GM12878 (cell line): ENCODE results near the gene TTC33. TPM values are rescaled to one million over a fixed set of nuclear protein-coding genes. Genes with fewer than 3 reads are reported as not detected.

ENCODE experiments used
- ATAC-seq: fragments of 200-7000 bp; cut with Tn5 transposase; 3 replicates; pipeline ENCODE4 v1.9.1; 2020; ENCODE audit warnings: mild to moderate bottlenecking, moderate library complexity
- BruUV-seq: library from RNA; stranded (reverse); fragments of 400-500 nt; replicated peaks from 2 replicates; lab custom pipeline; 2021; lab: Mats Ljungman, UMichigan
- CTCF ChIA-PET: fragments of 300-600 bp; sonication (Branson Sonifier 250); formaldehyde crosslinking; extraction: SDS; loops from one replicate; lab custom pipeline; 2021; ENCODE audit warnings: inconsistent platforms; lab: Yijun Ruan, JAX
- POLR2A ChIA-PET: fragments of 350-600 bp; formaldehyde crosslinking; extraction: SDS; loops from one replicate; lab custom pipeline; 2021; ENCODE audit warnings: inconsistent platforms; lab: Charles Lee
- RAD21 ChIA-PET: fragments of 300-600 bp; sonication (Branson Sonifier 250); formaldehyde crosslinking; loops from one replicate; lab custom pipeline; 2023; ENCODE audit warnings: antibody characterized with exemption; ENCODE audit not compliant: unreplicated experiment; lab: Charles Lee
- SMC1A ChIA-PET: fragments of 300-600 bp; sonication (Branson Sonifier 250); formaldehyde crosslinking; loops from one replicate; lab custom pipeline; 2023; ENCODE audit not compliant: unreplicated experiment, uncharacterized antibody; lab: Charles Lee
- DNase-seq: peaks from one replicate; pipeline ENCODE4 v3.0.0-alpha.2; 2011; ENCODE audit warnings: low read depth, low spot score
- FAIRE-seq: peaks from 3 replicates; lab custom pipeline; 2011; peaks lifted over from hg19 to GRCh38; lab: Jason Lieb, UNC
- H2AFZ ChIP-seq: 2 replicates; pipeline ENCODE4 v1.6.0; 2011; ENCODE audit warnings: low read depth, low read length, control low read depth; ENCODE audit not compliant: control insufficient read depth
- H3K27ac ChIP-seq: 2 replicates; pipeline ENCODE4 v1.5.1; 2011; ENCODE audit warnings: control low read depth; ENCODE audit not compliant: control insufficient read depth, insufficient read depth
- H3K27me3 ChIP-seq, 2 experiments: replicated peaks in 1 of 2; 2 replicates each; pipeline versions ENCODE4 v1.6.0 to v1.6.1; 2011; ENCODE audit warnings: low read length in 1 of 2; ENCODE audit not compliant: control insufficient read depth in 2 of 2, insufficient read depth in 2 of 2
- H3K36me3 ChIP-seq, 2 experiments: 2 replicates each; pipeline ENCODE4 v1.5.1; 2011; ENCODE audit warnings: low read length in 1 of 2; ENCODE audit not compliant: control insufficient read depth in 2 of 2, insufficient read depth in 2 of 2
- H3K4me1 ChIP-seq: 2 replicates; pipeline ENCODE4 v1.6.1; 2011; ENCODE audit warnings: mild to moderate bottlenecking, low read length, moderate library complexity, mixed read lengths; ENCODE audit not compliant: control insufficient read depth, insufficient read depth
- H3K4me2 ChIP-seq: 2 replicates; pipeline ENCODE4 v1.6.0; 2011; ENCODE audit warnings: control low read depth; ENCODE audit not compliant: control insufficient read depth, insufficient read depth
- H3K4me3 ChIP-seq: fragments of 200-600 bp; sonication (generic); 2 replicates; pipeline ENCODE4 v1.5.1; 2016
- H3K79me2 ChIP-seq: 2 replicates; pipeline ENCODE4 v1.6.0; 2011; ENCODE audit warnings: low read length; ENCODE audit not compliant: control insufficient read depth, insufficient read depth
- H3K9ac ChIP-seq: 2 replicates; pipeline ENCODE4 v1.8.0; 2011; ENCODE audit warnings: low read length, control low read depth, mixed read lengths; ENCODE audit not compliant: control insufficient read depth, insufficient read depth
- H3K9me3 ChIP-seq: replicated peaks from 3 replicates; pipeline ENCODE4 v1.5.1; 2011; ENCODE audit warnings: mild to moderate bottlenecking, low read length; ENCODE audit not compliant: control insufficient read depth, insufficient read depth
- H4K20me1 ChIP-seq: 2 replicates; pipeline ENCODE4 v1.6.0; 2011; ENCODE audit not compliant: control insufficient read depth, insufficient read depth
- ASH2L ChIP-seq: fragments of 300-600, 200-600 bp; sonication (generic); IDR thresholded peaks from 2 replicates; pipeline ENCODE4 v1.6.1; 2017; ENCODE audit warnings: low read depth, mild to moderate bottlenecking, borderline replicate concordance
- E4F1 ChIP-seq: fragments of 450-650 bp; IDR thresholded peaks from 2 replicates; pipeline ENCODE4 v1.6.1; 2018; ENCODE audit warnings: borderline replicate concordance, mild to moderate bottlenecking; ENCODE audit not compliant: partially characterized antibody
- STAT3 ChIP-seq: IDR thresholded peaks from 2 replicates; pipeline ENCODE4 v1.6.1; 2011; ENCODE audit warnings: low read depth, low read length, improper control_type of control experiment
- TAF1 ChIP-seq: IDR thresholded peaks from 2 replicates; pipeline ENCODE4 v1.6.1; 2011; ENCODE audit warnings: mild to moderate bottlenecking, low read depth, low read length, borderline replicate concordance
- TARDBP ChIP-seq: IDR thresholded peaks from 2 replicates; pipeline ENCODE4 v1.6.1; 2016; ENCODE audit warnings: borderline replicate concordance
- ZNF687 ChIP-seq: fragments of 450-650 bp; IDR thresholded peaks from 2 replicates; pipeline ENCODE4 v1.6.1; 2017; ENCODE audit warnings: mild to moderate bottlenecking, moderate library complexity
- WGBS: methylation state at CpG from one replicate; pipeline ENCODE4 v1.1.6; 2016; ENCODE audit warnings: low lambda C conversion rate; ENCODE audit not compliant: insufficient replicate concordance, insufficient coverage; ENCODE audit errors: missing lambda C conversion rate; 5-methylcytosine and 5-hydroxymethylcytosine counted together
- in situ Hi-C: fragments of 300-500 bp; cut with MboI; formaldehyde crosslinking; loops from 9 replicates; pipeline ENCODE4 v1.14.3; 2018; ENCODE audit warnings: mixed read lengths
- intact Hi-C: fragments of 100-400 bp; cut with micrococcal nuclease; formaldehyde crosslinking; loops from one replicate; pipeline ENCODE4 v1.14.2; 2022; ENCODE audit not compliant: unreplicated experiment
- polyA plus RNA-seq, 11 experiments: library from polyadenylated mRNA; depleted of rRNA in 4 of 11; unstranded in 6 of 11; stranded (reverse) in 5 of 11; fragments of >200 nt; fragmentation: Nextera tagmentation in 4 of 11; fragmentation: Illumina TruSeq in 1 of 11; extraction: Ambion mirVana in 4 of 11; extraction: Trizol in 1 of 11; gene quantifications; 1 replicate in 1 of 11; 2 replicates in 10 of 11; pipeline versions ENCODE4 v1.2.1 to v1.2.3, GENCODE V29; 2011 to 2016; ENCODE audit warnings: inconsistent platforms in 2 of 11, missing spikeins in 2 of 11, low read depth in 1 of 11
- total RNA-seq, 4 experiments: library from RNA; depleted of rRNA in 3 of 4; stranded (reverse); fragments of >200 nt in 3 of 4; fragmentation: Illumina TruSeq in 1 of 4; extraction: Trizol in 1 of 4; gene quantifications; 2 replicates each; pipeline versions ENCODE4 v1.2.1 to v1.2.3, GENCODE V29; 2013 to 2021

Gene TTC33
- total and polyA plus RNA-seq, 10 of the 15 experiments (the other 5 are each of a cell fraction or from before 2014, with no cell fraction given), result 7.9 to 22.3 (median 14.6) TPM

GRCh38 chr5:40489421-40489820, 266.3 kb downstream of the TTC33 start:
- H4K20me1 ChIP-seq, result no peaks in the 10 kb centered on the region
- in situ Hi-C loops, result loop anchor here (5.0 to 10.0 kb wide), 3 partner anchors 88 to 345 kb away; partner anchors contain the start of gene RPL37
- no peak for ATAC-seq
- no peak overlapping the region for H3K4me3 ChIP-seq
- TF ChIP-seq ZNF687 (no peak), STAT3 (no peak), E4F1 (no peak), TARDBP (no peak), TAF1 (no peak), ASH2L (no peak)
- TF ChIP-seq, all 136 proteins: peak for 0
- ChIA-PET POLR2A (interaction anchor here (1.3 kb wide), 1 partner anchor 48 kb away, joined by 5 read pairs; no protein-coding TSS in a partner anchor), SMC1A (interaction anchor here (0.7 to 5.0 kb wide), 7 partner anchors 9 to 195 kb away, joined by 3 to 32 read pairs (median 4); no protein-coding TSS in a partner anchor), RAD21 (interaction anchor here (1.2 kb wide), 1 partner anchor 52 kb away, joined by 3 read pairs; no protein-coding TSS in a partner anchor), CTCF (interaction anchor here (1.0 to 1.6 kb wide), 2 partner anchors 11 to 52 kb away, joined by 3 to 4 read pairs; no protein-coding TSS in a partner anchor)
- 71% methylated on average over 3 of the region's 3 CpGs for WGBS
- H3K4me2 ChIP-seq, result no peak overlapping the region
- H3K9me3 ChIP-seq, result no peaks in the 10 kb centered on the region; the same call in 2 of the 3 replicates
- intact Hi-C loops, result loop anchor here (1.0 to 10.0 kb wide), 3 partner anchors 111 to 345 kb away; partner anchors contain the start of gene RPL37
- H3K27me3 ChIP-seq, result no peaks in the 10 kb centered on the region
- FAIRE-seq (no peak), DNase-seq (no peak)
- peaks cover 39% of the 10 kb centered on the region for H3K4me1 ChIP-seq
- no peaks in the 10 kb centered on the region for H3K79me2 ChIP-seq
- H3K9ac ChIP-seq, result no peak overlapping the region
- H2AFZ ChIP-seq, result no peak overlapping the region
- no peaks in the 10 kb centered on the region for H3K36me3 ChIP-seq
- no peak overlapping the region for H3K27ac ChIP-seq
- BruUV-seq, result no TSS peak
